HCT116 (cell line): ENCODE data around the gene NLRP12. TPM values are rescaled to one million over a fixed set of nuclear protein-coding genes. Genes with fewer than 3 reads are reported as not detected.

Source experiments
- ATAC-seq: fragments of 200-7000 bp; cut with Tn5 transposase; 2 replicates; pipeline ENCODE4 v1.9.1; 2020; ENCODE audit warnings: mild to moderate bottlenecking, moderate library complexity
- BruUV-seq: library from RNA; stranded (reverse); fragments of 400-500 nt; replicated peaks from 2 replicates; lab custom pipeline; 2021; lab: Mats Ljungman, UMichigan
- CTCF ChIA-PET: fragments of 300-600 bp; sonication (Branson Sonifier 250); formaldehyde crosslinking; loops from one replicate; lab custom pipeline; 2021; ENCODE audit warnings: antibody characterized with exemption; lab: Charles Lee
- POLR2A ChIA-PET: fragments of 300-600, 350-600 bp; sonication (Branson Sonifier 250); formaldehyde crosslinking; loops from one replicate; lab custom pipeline; 2021; ENCODE audit warnings: antibody characterized with exemption; lab: Charles Lee
- RAD21 ChIA-PET, 2 experiments: fragments of 300-600 bp; sonication (Branson Sonifier 250); formaldehyde crosslinking; loops; one replicate each; lab custom pipeline; 2023; ENCODE audit warnings: low total read pairs in 2 of 2; ENCODE audit not compliant: uncharacterized antibody in 2 of 2, unreplicated experiment in 2 of 2, low non-redundant PET in 1 of 2; lab: Charles Lee
- DNase-seq: peaks from one replicate; pipeline ENCODE4 v3.0.0-alpha.2; 2010; ENCODE audit warnings: low read depth, low spot score
- H2AFZ ChIP-seq: fragments of 200-600 bp; shearing (Covaris generic), sonication (generic); 2 replicates; pipeline ENCODE4 v1.6.1; 2017; ENCODE audit warnings: low read depth, mixed run types, mixed read lengths, antibody characterized with exemption, low read length; ENCODE audit not compliant: poor library complexity, severe bottlenecking
- H3K27ac ChIP-seq: 2 replicates; pipeline ENCODE4 v1.5.1; 2012; ENCODE audit warnings: low read depth, low read length
- H3K27me3 ChIP-seq: fragments of 200-600 bp; sonication (generic); 2 replicates; pipeline ENCODE4 v1.6.1; 2016; ENCODE audit warnings: mixed run types, low read length, mixed read lengths; ENCODE audit not compliant: insufficient read depth
- H3K36me3 ChIP-seq, 2 experiments: fragments of 200-500 bp in 1 of 2; fragments of 200-600 bp in 1 of 2; sonication (Bioruptor generic) in 1 of 2; sonication (generic) in 1 of 2; 2 replicates each; pipeline versions ENCODE4 v1.5.1 to v1.6.1; 2014 to 2016; ENCODE audit warnings: low read length in 2 of 2, inconsistent platforms in 1 of 2, mixed read lengths in 1 of 2, mixed run types in 1 of 2; ENCODE audit not compliant: insufficient read depth in 2 of 2, control insufficient read depth in 1 of 2
- H3K4me1 ChIP-seq, 2 experiments: fragments of 200-600 bp in 1 of 2; sonication (generic) in 1 of 2; 2 replicates each; pipeline versions ENCODE4 v1.5.1 to v1.6.1; 2012 to 2017; ENCODE audit warnings: low read length in 2 of 2, inconsistent platforms in 1 of 2, mild to moderate bottlenecking in 1 of 2, mixed read lengths in 1 of 2, mixed run types in 1 of 2, moderate library complexity in 1 of 2; ENCODE audit not compliant: insufficient read depth in 2 of 2, control insufficient read depth in 1 of 2
- H3K4me2 ChIP-seq: fragments of 200-600 bp; sonication (generic); 2 replicates; pipeline ENCODE4 v1.6.1; 2017; ENCODE audit warnings: mixed run types, low read length, mixed read lengths
- H3K4me3 ChIP-seq, 2 experiments: fragments of 200-600 bp in 1 of 2; sonication (generic) in 1 of 2; replicated peaks in 1 of 2; 2 replicates each; pipeline ENCODE4 v1.5.1; 2011 to 2016; ENCODE audit warnings: low read length in 2 of 2, control low read depth in 1 of 2, low read depth in 1 of 2, mild to moderate bottlenecking in 1 of 2, mixed read lengths in 1 of 2, mixed run types in 1 of 2
- H3K79me2 ChIP-seq: fragments of 200-600 bp; sonication (generic); 2 replicates; pipeline ENCODE4 v1.6.1; 2017; ENCODE audit warnings: mild to moderate bottlenecking, mixed run types, low read length, moderate library complexity, mixed read lengths; ENCODE audit not compliant: insufficient read depth
- H3K9ac ChIP-seq: fragments of 200-600 bp; sonication (generic); 2 replicates; pipeline ENCODE4 v1.6.1; 2016; ENCODE audit warnings: low read length, mixed read lengths
- H3K9me2 ChIP-seq: fragments of 200-600 bp; sonication (generic), shearing (Covaris generic); 2 replicates; pipeline ENCODE4 v1.6.1; 2017; ENCODE audit warnings: mixed run types, mild to moderate bottlenecking, moderate library complexity; ENCODE audit not compliant: insufficient read depth
- H3K9me3 ChIP-seq, 2 experiments: fragments of 200-500 bp in 1 of 2; fragments of 200-600 bp in 1 of 2; sonication (Bioruptor generic) in 1 of 2; sonication (generic) in 1 of 2; 2 replicates each; pipeline ENCODE4 v1.6.1; 2014 to 2017; ENCODE audit warnings: low read length in 2 of 2, mixed read lengths in 2 of 2, inconsistent platforms in 1 of 2, low read depth in 1 of 2, mild to moderate bottlenecking in 1 of 2, mixed run types in 1 of 2, moderate library complexity in 1 of 2; ENCODE audit not compliant: control insufficient read depth in 1 of 2, insufficient read depth in 1 of 2
- H4K20me1 ChIP-seq: fragments of 200-600 bp; sonication (generic), shearing (Covaris generic); 2 replicates; pipeline ENCODE4 v1.6.1; 2017; ENCODE audit warnings: mixed run types, mild to moderate bottlenecking, moderate library complexity; ENCODE audit not compliant: insufficient read depth
- CBX3 ChIP-seq: IDR thresholded peaks from 2 replicates; pipeline ENCODE4 v1.6.1; 2012; ENCODE audit warnings: low read depth
- CTCF ChIP-seq, 3 experiments: fragments of 200-600 bp in 1 of 3; sonication (generic) in 1 of 3; IDR thresholded peaks in 2 of 3; conservative IDR thresholded peaks in 1 of 3; 2 replicates each; pipeline ENCODE4 v1.5.1; 2012 to 2017; ENCODE audit warnings: low read depth in 2 of 3, low read length in 2 of 3, antibody characterized with exemption in 1 of 3, borderline replicate concordance in 1 of 3, control low read depth in 1 of 3, mild to moderate bottlenecking in 1 of 3, mixed read lengths in 1 of 3, mixed run types in 1 of 3, moderate library complexity in 1 of 3; ENCODE audit not compliant: insufficient read depth in 1 of 3
- ELF1 ChIP-seq: IDR thresholded peaks from 2 replicates; pipeline ENCODE4 v1.6.1; 2012; ENCODE audit warnings: low read depth, borderline replicate concordance
- REST ChIP-seq: IDR thresholded peaks from 2 replicates; pipeline ENCODE4 v1.6.1; 2012; ENCODE audit warnings: low read depth
- SIN3A ChIP-seq: IDR thresholded peaks from 2 replicates; pipeline ENCODE4 v1.6.1; 2012; ENCODE audit warnings: low read depth
- SRF ChIP-seq: IDR thresholded peaks from 2 replicates; pipeline ENCODE4 v1.6.1; 2012; ENCODE audit warnings: low read depth
- TCF7L2 ChIP-seq: IDR thresholded peaks from 2 replicates; pipeline ENCODE4 v1.7.0; 2011; ENCODE audit warnings: borderline replicate concordance, inconsistent platforms; ENCODE audit not compliant: insufficient read depth, insufficient read length; ENCODE audit errors: extremely low read depth
- YY1 ChIP-seq: IDR thresholded peaks from 2 replicates; pipeline ENCODE4 v1.6.1; 2011; ENCODE audit warnings: low read length, low read depth, moderate library complexity, mild to moderate bottlenecking; ENCODE audit not compliant: insufficient replicate concordance; ENCODE audit errors: extremely low read depth
- ZFX ChIP-seq: fragments of 450-650 bp; IDR thresholded peaks from 2 replicates; pipeline ENCODE4 v1.6.1; 2017
- intact Hi-C: fragments of 100-400 bp; cut with micrococcal nuclease; formaldehyde crosslinking; loops from 2 replicates; pipeline ENCODE4 v1.10.0; 2022
- total RNA-seq: library from RNA; stranded (reverse); gene quantifications from one replicate; pipeline ENCODE4 v1.2.1, GENCODE V29; 2021; ENCODE audit not compliant: unreplicated experiment

Gene NLRP12
- total RNA-seq, 1 experiment from 2014 or later: 0.25 TPM

- ChIA-PET CTCF (interaction anchor here (0.8 to 3.8 kb wide), 5 partner anchors 10 to 157 kb away, joined by 3 to 21 read pairs (median 6); no protein-coding TSS in a partner anchor), POLR2A (interaction anchor here (0.8 to 3.1 kb wide), 16 partner anchors 8 to 1758 kb away, joined by 3 to 17 read pairs (median 5); partner anchors contain the start of genes CNOT3, MBOAT7 and ZNF784), RAD21 (interaction anchor here in 1 of 2 experiments (0.6 kb wide), 1 partner anchor 164 kb away, joined by 3 read pairs; no protein-coding TSS in a partner anchor)
- H3K9ac ChIP-seq: peak overlapping the region; percentile 95
- BruUV-seq: TSS peak; percentile 24
- peaks cover 18 to 47% of the 10 kb centered on the region in 2 experiments for H3K4me1 ChIP-seq
- no peaks in the 10 kb centered on the region for H3K9me2 ChIP-seq
- H3K9me3 ChIP-seq: no peaks in the 10 kb centered on the region
- H2AFZ ChIP-seq: no peak overlapping the region
- peak overlapping the region; percentile 77 for H3K27ac ChIP-seq
- intact Hi-C loops: loop anchor here (5.0 kb wide), 1 partner anchor 115 kb away; no protein-coding TSS in a partner anchor
- peaks cover 30% of the 10 kb centered on the region for H3K79me2 ChIP-seq
- no peak for TF ChIP-seq SRF
- TF ChIP-seq ELF1: no peak
- TF ChIP-seq ZFX: no peak
- peaks cover 4 to 5% of the 10 kb centered on the region in 2 experiments; a peak in 2 of 4 replicates for H3K36me3 ChIP-seq
- ATAC-seq (no peak), DNase-seq (no peak)
- no peaks in the 10 kb centered on the region for H4K20me1 ChIP-seq
- peak overlapping the region; percentile 99 for H3K4me2 ChIP-seq
- H3K4me3 ChIP-seq: peak overlapping the region; percentile 75 to 78
- H3K27me3 ChIP-seq: no peaks in the 10 kb centered on the region
These were observed 42.7 kb upstream of the NLRP12 start for GRCh38 chr19:53866865-53867224.

- intact Hi-C loops: loop anchor here (5.0 kb wide), 1 partner anchor 116 kb away; no protein-coding TSS in a partner anchor
- peak; percentile 45 for TF ChIP-seq ZFX
- TF ChIP-seq SIN3A: peak; percentile 63
- TF ChIP-seq TCF7L2: peak; percentile 18
- TF ChIP-seq YY1: peak; percentile 51
- no peak for TF ChIP-seq CTCF (IDR thresholded peaks at IDR 0.05 in 2 of 3, conservative IDR thresholded peaks at IDR 0.05 in 1 of 3; ENCODE audit: borderline replicate concordance in 1 of 3, insufficient read depth in 1 of 3, low read depth in 2 of 3, low read length in 2 of 3)
- no peak for TF ChIP-seq REST
- no peak for TF ChIP-seq CBX3
These were observed 42.1 kb upstream of the NLRP12 start for GRCh38 chr19:53865918-53866864.

More at GRCh38 chr19:53865918-53866864, 42.1 kb upstream of the NLRP12 start:
- H3K9me3 ChIP-seq: no peaks in the 10 kb centered on the region
- ATAC-seq (peak; percentile 58), DNase-seq (peak; percentile 60)
- POLR2A ChIA-PET: interaction anchor here (0.9 to 3.1 kb wide), 6 partner anchors 10 to 271 kb away, joined by 3 to 17 read pairs (median 4); partner anchors contain the start of gene CNOT3
- CTCF ChIA-PET: interaction anchor here (0.6 to 3.8 kb wide), 6 partner anchors 22 to 158 kb away, joined by 3 to 21 read pairs (median 3); no protein-coding TSS in a partner anchor
- no peaks in the 10 kb centered on the region for H4K20me1 ChIP-seq
- H3K9me2 ChIP-seq: no peaks in the 10 kb centered on the region
- H3K4me3 ChIP-seq: peak overlapping the region; percentile 75 to 78
- peak overlapping the region; percentile 95 for H3K9ac ChIP-seq
- H3K27ac ChIP-seq: peak overlapping the region; percentile 77
- H3K36me3 ChIP-seq: peaks cover 2 to 5% of the 10 kb centered on the region in 2 experiments; a peak in 2 of 4 replicates
- H3K4me1 ChIP-seq: peaks cover 18 to 47% of the 10 kb centered on the region in 2 experiments
- BruUV-seq: no TSS peak
- H3K79me2 ChIP-seq: peaks cover 26% of the 10 kb centered on the region
- peak overlapping the region; percentile 99 for H3K4me2 ChIP-seq
- no peak overlapping the region for H2AFZ ChIP-seq
- RAD21 ChIA-PET: interaction anchor here in 1 of 2 experiments (1.0 kb wide), 1 partner anchor 57 kb away, joined by 3 read pairs; no protein-coding TSS in a partner anchor
- H3K27me3 ChIP-seq: no peaks in the 10 kb centered on the region
